Keratinocyte (primary cell): ENCODE measurements around the gene TOLLIP.

Experiments
- CTCF ChIP-seq, 3 experiments: IDR thresholded peaks in 1 of 3; conservative IDR thresholded peaks in 1 of 3; optimal IDR thresholded peaks in 1 of 3; 2 replicates in 2 of 3; 3 replicates in 1 of 3; pipeline versions ENCODE3 to v1.5.1; 2011; ENCODE audit warnings: low read length in 3 of 3, mild to moderate bottlenecking in 3 of 3, moderate library complexity in 2 of 3, control low read depth in 1 of 3, inconsistent platforms in 1 of 3; ENCODE audit not compliant: insufficient read depth in 2 of 3; ENCODE audit errors: extremely low read depth in 1 of 3
- EZH2 ChIP-seq: IDR thresholded peaks from one replicate; pipeline ENCODE4 v1.6.1; 2012; ENCODE audit warnings: inconsistent platforms, mild to moderate bottlenecking, low read length, moderate library complexity

GRCh38 chr11:1224491-1225385, 84.7 kb downstream of the TOLLIP start:
- TF ChIP-seq CTCF (optimal IDR thresholded peaks at IDR 0.05 in 1 of 3, IDR thresholded peaks at IDR 0.05 in 1 of 3, conservative IDR thresholded peaks at IDR 0.05 in 1 of 3; ENCODE audit: extremely low read depth in 1 of 3, insufficient read depth in 2 of 3, low read length in 3 of 3) (no peak), EZH2 (no peak)
